ENCODE results near the gene ABCA7.
A peak's percentile ranks its signal among the peaks of the same experiment; 100 is the strongest.

ABCA7 gene

GRCh38 chr19:1065606-1066109 is 25.8 kb downstream of the ABCA7 start:
- no peak for DNase-seq (ENCODE audit: low read depth, low spot score)
- TF ChIP-seq, protein P1, sequence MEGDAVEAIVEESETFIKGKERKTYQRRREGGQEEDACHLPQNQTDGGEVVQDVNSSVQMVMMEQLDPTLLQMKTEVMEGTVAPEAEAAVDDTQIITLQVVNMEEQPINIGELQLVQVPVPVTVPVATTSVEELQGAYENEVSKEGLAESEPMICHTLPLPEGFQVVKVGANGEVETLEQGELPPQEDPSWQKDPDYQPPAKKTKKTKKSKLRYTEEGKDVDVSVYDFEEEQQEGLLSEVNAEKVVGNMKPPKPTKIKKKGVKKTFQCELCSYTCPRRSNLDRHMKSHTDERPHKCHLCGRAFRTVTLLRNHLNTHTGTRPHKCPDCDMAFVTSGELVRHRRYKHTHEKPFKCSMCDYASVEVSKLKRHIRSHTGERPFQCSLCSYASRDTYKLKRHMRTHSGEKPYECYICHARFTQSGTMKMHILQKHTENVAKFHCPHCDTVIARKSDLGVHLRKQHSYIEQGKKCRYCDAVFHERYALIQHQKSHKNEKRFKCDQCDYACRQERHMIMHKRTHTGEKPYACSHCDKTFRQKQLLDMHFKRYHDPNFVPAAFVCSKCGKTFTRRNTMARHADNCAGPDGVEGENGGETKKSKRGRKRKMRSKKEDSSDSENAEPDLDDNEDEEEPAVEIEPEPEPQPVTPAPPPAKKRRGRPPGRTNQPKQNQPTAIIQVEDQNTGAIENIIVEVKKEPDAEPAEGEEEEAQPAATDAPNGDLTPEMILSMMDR (IDR thresholded peaks at IDR 0.05; ENCODE audit: low read depth, low read length), result no peak
- no peak overlapping the region for H3K4me3 ChIP-seq (ENCODE audit: low read depth, low read length)
- in situ Hi-C loops (cut with HindIII; ENCODE audit: low sequenced_read_pairs), result no loop called here

- H3K4me3 ChIP-seq (ENCODE audit: low read depth, low read length), result no peak overlapping the region
- no peak for DNase-seq (ENCODE audit: low read depth, low spot score)
- in situ Hi-C loops (cut with HindIII; ENCODE audit: low sequenced_read_pairs), result no loop called here
- TF ChIP-seq, protein P1 (IDR thresholded peaks at IDR 0.05; ENCODE audit: low read depth, low read length), result no peak
Observed at GRCh38 chr19:1066251-1066747, 26.4 kb downstream of the ABCA7 start.

DNA sequence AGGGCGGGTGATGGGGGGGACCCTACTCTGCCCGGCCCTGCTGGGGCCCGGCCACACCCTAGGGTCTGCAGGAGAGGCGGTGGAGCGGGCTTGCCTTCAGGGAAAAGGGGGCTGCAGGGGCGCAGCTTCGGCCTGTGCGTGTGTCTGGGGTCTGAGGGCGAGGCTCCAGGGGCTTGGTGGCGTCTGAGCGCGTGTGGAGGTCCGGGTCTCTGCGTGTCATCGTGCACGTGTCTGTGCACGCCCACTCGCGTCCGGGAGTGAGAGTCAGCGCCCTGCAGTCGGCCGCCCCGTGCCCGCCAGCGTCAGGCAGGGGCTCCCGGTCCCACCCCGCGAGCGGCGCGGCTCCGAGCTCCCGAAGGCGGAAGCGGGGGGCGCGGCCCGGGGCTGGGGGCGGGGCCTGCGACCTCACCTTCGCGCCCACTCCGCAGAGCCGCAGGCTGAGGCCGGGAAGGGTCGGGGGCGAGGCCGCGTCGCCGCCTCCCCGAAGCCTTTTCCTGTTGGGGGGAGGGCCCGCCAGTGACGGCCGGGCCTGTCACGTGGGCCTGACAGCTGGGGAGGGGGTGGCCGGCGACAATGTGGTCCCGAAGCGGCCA is 26.9 kb downstream of the ABCA7 start, which contains the start of gene ARHGAP45:
Gene ARHGAP45 (plus strand): TSS at position 420 of the 593 bp plus-strand sequence. CDS start 239 bp downstream, outside the sequence.
- TF ChIP-seq, protein P1 (IDR thresholded peaks at IDR 0.05; ENCODE audit: low read depth, low read length), result no peak
- peak within 1 kb of the TSS; percentile 5 for H3K4me3 ChIP-seq (ENCODE audit: low read depth, low read length)
- in situ Hi-C loops (cut with HindIII; ENCODE audit: low sequenced_read_pairs), result no loop called here
- no peak for DNase-seq (ENCODE audit: low read depth, low spot score)

DNA sequence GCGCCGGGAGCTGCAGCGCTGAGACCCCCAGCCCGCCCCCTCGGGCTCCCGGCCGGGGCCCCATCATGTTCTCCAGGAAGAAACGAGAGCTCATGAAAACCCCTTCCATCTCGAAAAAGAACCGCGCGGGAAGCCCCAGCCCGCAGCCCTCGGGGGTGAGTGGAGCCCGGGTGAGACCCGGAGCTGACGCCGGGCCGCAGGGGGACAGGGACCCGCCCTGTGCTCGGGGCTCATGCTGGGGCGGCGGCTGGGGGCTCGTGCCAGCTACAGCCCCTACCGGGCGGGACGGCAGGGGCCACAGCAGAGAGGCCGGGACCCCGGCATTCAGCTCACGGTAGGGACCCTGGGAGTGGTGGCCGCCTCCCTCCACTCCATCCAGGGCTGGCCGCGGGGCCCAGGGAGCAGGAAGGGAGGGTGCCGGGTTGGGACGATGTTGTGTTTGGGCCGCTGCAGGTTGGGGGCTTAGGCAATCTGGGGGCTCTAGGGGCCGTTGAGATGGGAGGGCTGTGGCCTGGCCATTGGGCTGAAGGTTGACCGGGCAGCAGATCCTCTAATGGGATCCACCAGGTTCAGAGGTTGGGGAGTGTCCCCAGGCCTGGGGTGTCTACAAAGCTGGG is 27.5 kb downstream of the ABCA7 start:
- DNase-seq (ENCODE audit: low read depth, low spot score), result no peak
- peak overlapping the region; percentile 5 for H3K4me3 ChIP-seq (ENCODE audit: low read depth, low read length)
- TF ChIP-seq, protein P1 (IDR thresholded peaks at IDR 0.05; ENCODE audit: low read depth, low read length), result no peak
- in situ Hi-C loops (cut with HindIII; ENCODE audit: low sequenced_read_pairs), result no loop called here

DNA sequence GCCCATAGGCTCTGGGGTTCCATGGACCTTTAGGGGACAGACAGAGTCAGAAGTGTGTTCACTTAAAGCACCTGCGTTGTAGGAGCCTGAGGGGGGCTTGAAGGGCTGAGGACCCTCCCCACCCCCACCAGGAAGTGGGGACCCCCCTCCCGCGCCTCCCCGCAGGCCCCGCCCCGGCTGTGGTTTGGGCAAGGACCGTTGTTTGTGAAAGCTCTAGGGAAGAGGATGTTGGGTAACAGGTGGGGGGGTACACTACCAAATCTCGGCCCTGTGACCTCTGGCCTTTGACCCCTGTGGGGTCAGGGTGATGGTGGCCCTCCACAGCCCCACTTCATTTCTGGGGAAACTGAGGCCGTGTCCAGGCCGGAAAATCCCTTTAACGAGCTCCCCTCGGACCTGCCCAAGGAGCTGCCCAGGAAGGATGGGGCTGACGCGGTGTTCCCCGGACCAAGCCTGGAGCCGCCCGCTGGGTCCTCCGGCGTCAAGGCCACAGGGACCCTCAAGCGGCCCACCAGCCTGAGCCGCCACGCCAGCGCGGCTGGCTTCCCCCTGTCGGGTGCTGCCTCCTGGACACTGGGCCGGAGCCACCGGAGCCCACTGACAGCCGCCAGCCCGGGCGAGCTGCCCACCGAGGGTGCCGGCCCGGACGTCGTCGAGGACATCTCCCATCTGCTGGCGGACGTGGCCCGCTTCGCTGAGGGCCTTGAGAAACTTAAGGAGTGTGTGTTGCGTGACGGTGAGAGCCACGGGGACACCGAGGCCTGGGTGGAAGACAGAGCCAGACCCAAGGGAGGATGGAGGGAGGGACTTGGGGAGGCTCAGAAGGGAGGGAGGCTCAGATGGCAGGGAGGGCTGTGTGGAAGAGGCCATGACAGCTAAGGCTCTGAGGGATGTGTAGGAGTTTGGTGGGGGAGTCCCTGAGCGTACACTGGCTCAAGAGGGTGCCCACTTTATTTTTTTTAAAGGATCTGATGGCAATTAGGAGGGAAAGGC is 28.4 kb downstream of the ABCA7 start:
- H3K4me3 ChIP-seq (ENCODE audit: low read depth, low read length), result no peak overlapping the region
- no peak for DNase-seq (ENCODE audit: low read depth, low spot score)

More for the DNA sequence above, 28.4 kb downstream of the ABCA7 start:
- in situ Hi-C loops (cut with HindIII; ENCODE audit: low sequenced_read_pairs), result no loop called here
- TF ChIP-seq, protein P1 (IDR thresholded peaks at IDR 0.05; ENCODE audit: low read depth, low read length), result no peak

Measured in astrocyte of the spinal cord (primary cell).